HG02938 (cell line): ENCODE measurements around the gene SOD3.

Experiments
- ATAC-seq: cut with Tn5 transposase; IDR thresholded peaks from one replicate; pipeline ENCODE4 v1.9.1; 2021; ENCODE audit warnings: mild to moderate bottlenecking, moderate library complexity; ENCODE audit not compliant: unreplicated experiment

Gene SOD3

GRCh38 chr4:24774452-24774851 is 20.9 kb upstream of the SOD3 start:
- no peak for ATAC-seq

- no peak for ATAC-seq
These were observed 20.3 kb upstream of the SOD3 start for GRCh38 chr4:24775032-24775605.

GRCh38 chr4:24775750-24776149 is 19.6 kb upstream of the SOD3 start:
- ATAC-seq = no peak

GRCh38 chr4:24777536-24778463 is 17.6 kb upstream of the SOD3 start:
- no peak for ATAC-seq

GRCh38 chr4:24778464-24779225 is 16.7 kb upstream of the SOD3 start:
- no peak for ATAC-seq

GRCh38 chr4:24780936-24781495 is 14.4 kb upstream of the SOD3 start:
- ATAC-seq = no peak

GRCh38 chr4:24781999-24782745 is 13.2 kb upstream of the SOD3 start:
- no peak for ATAC-seq

GRCh38 chr4:24783506-24783905 is 11.9 kb upstream of the SOD3 start:
- no peak for ATAC-seq

GRCh38 chr4:24791043-24791442 is 4.3 kb upstream of the SOD3 start:
- ATAC-seq = no peak

- no peak for ATAC-seq
These were observed 2.8 kb upstream of the SOD3 start for GRCh38 chr4:24792552-24792951.

GRCh38 chr4:24793219-24794005 is 2.0 kb upstream of the SOD3 start:
- no peak for ATAC-seq

GRCh38 chr4:24794051-24794450 is 1.3 kb upstream of the SOD3 start:
- ATAC-seq = no peak

GRCh38 chr4:24794480-24794879 is 893 bp upstream of the SOD3 start:
- ATAC-seq = no peak

- no peak for ATAC-seq
These were observed 451 bp downstream of the SOD3 start for GRCh38 chr4:24795666-24796381.

- ATAC-seq = no peak
These were observed 1.2 kb downstream of the SOD3 start for GRCh38 chr4:24796620-24797019.

- no peak for ATAC-seq
These were observed 2.8 kb downstream of the SOD3 start for GRCh38 chr4:24798036-24798610.

GRCh38 chr4:24799196-24799543 is 3.8 kb downstream of the SOD3 start:
- no peak for ATAC-seq

- no peak for ATAC-seq
These were observed 4.4 kb downstream of the SOD3 start for GRCh38 chr4:24799544-24800324.
